ENCODE data around the gene AGTPBP1.
"Not testable (repeated sequence)": the region's sequence is repeated elsewhere in the genome, so short reads cannot be mapped to it uniquely, and the experiment has no call there.

AGTPBP1 gene

DNA sequence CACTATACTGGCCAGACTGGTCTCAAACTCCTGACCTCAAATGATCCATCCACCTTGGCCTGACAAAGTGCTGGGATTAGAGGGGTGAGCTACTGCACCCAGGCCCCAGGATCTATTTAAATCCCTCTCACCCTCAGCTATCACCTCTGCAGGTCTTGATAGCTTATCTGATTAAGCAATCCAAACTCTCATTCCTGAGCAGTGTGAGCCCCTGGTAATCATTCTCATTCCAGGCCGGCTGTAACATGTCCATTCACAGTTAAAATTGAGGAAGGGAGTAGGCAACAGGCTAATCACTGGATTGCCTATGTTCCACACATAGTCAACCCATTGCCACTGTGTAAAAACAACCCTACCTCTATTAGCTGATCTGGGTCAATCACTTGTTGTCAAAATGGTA, 111.1 kb downstream of the AGTPBP1 start:
- DNase-seq = no peak

- DNase-seq = no peak
Measured at GRCh38 chr9:85617141-85617670, 124.5 kb downstream of the AGTPBP1 start.

DNA sequence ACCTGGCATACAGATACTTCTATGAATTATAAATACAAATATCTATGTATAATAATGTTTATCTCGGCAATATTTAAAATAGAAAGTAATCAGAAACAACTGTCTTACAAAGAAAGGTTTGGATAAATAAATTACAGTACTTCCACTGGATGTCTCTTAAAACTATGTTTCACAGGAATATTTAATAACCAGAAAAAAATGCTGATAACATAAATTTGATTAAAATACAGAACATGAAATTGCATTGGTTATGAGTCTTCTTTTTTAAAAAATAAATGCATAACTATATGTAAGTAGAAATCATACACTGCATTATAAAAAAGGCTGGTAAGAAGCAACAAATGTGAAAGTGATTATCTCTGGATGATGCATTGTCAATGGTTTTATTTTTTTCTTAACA, 126.0 kb downstream of the AGTPBP1 start:
- no peak for DNase-seq

- peak; percentile 72 for DNase-seq
Measured at GRCh38 chr9:85610074-85610860, 131.5 kb downstream of the AGTPBP1 start.

DNA sequence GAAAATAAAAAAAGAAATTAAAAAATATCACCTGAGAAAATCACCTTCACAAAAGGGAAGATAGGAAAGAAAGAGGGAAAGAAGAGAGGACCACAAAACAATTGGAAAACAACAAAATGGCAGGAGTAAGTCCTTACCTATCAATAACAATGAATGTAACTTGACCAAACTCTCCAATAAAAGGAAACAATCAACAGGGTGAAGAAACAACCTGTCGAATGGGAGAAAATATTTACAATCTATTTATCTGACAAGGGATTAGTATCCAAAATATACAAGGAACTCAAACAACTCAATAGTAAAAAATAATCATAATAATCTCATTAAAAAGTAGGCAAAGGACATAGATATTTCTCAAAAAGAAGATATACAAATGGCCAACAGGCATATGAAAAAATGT, 135.8 kb downstream of the AGTPBP1 start:
- DNase-seq = no peak

DNA sequence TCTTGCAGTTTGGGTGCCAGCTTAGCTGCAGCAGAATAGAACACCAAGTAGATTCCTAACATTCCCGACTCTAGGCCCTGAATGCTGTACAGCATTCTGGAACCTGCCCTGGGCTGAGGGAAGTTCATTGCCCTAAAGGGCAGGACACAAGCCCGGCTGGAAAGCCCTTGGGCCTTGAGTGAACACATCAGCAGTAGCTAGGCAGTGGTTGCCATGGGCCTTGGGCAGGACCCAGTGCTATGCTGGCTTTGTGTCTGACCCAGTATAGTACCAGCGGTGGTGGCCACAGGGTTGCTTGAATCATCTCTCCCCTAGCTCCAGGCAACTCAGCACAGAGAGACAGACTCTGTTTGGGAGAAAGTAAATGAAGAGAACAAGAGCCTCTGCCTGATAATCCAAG, 137.8 kb downstream of the AGTPBP1 start:
- no peak for DNase-seq

- DNase-seq = no peak
Measured at GRCh38 chr9:85602742-85603141, 139.0 kb downstream of the AGTPBP1 start.

DNA sequence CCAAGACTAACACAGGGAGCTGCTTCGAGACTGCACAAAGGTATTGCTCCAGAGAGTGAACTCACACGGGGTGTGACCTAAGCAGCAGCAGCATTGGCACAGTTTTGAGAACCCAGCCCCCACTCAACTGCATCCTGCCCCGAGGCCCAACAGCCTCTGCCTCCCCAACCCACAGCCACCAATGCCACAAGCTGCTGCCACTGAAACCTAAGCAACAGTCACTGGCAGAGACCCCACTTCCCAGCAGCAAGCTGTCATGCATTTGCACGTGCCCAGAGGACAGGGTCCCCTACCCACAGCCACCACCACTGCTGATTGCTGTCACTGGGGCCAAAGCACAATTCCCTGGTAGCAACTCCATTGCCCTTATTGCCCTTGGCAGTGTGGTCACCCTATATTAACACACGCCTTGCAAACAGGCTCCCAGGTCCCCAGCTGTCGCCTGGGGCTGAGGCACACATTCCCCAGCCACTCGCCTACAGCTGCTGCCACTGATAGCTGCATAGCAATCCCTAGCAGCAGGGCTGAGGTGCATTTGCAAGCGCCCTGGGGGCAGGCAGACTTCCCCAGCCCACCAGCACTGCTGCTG, 141.0 kb downstream of the AGTPBP1 start:
- peak; percentile 53 for DNase-seq

GRCh38 chr9:85599540-85600105, 142.1 kb downstream of the AGTPBP1 start:
- no peak for DNase-seq

DNA sequence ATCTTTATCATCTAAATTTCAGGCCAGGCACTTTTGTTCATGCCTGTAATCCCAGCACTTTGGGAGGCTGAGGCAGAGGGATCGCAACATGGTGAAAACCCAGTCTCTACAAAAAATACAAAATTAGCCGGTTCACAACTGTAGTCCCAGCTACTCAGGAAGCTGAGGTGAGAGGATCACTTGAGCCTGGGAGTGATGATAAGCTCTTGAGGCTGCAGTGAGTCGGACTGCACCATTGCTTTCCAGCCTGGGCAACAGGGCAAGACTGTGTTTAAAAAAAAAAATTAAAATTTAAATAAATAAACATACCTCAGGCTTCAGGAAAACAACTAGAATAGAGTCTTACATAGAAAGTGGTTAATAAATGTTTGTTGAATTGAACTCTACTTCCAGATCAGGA, 147.4 kb downstream of the AGTPBP1 start:
- no peak for DNase-seq

GRCh38 chr9:85586684-85587083, 155.1 kb downstream of the AGTPBP1 start:
- DNase-seq = no peak

- DNase-seq = no peak
Measured at GRCh38 chr9:85577353-85577952, 164.3 kb downstream of the AGTPBP1 start.

- DNase-seq = no peak
Measured at GRCh38 chr9:85575868-85576267, 165.9 kb downstream of the AGTPBP1 start.

- not testable (repeated sequence) for DNase-seq
Measured at GRCh38 chr9:85573546-85573945, 168.2 kb downstream of the AGTPBP1 start.

GRCh38 chr9:85572917-85573316, 168.8 kb downstream of the AGTPBP1 start:
- DNase-seq = not testable (repeated sequence)

DNA sequence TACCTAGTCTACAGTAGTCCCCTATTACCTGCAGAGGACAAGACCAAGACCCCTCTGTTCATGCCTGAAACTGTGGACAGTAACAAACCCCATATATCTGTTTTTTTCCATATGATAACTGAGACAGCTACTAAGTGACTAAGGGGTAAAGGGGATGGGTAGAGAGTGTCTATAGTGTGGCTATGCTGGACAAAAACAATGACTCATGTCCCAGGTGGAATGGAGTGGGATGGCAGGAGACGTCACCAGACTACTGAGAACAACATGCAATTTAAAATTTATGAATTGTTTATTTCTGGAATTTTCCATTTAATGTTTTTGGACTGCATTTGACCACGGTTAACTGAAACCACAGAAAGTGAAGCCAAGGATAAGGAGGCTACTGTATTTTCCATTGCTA, 171.8 kb downstream of the AGTPBP1 start:
- DNase-seq = no peak

DNA sequence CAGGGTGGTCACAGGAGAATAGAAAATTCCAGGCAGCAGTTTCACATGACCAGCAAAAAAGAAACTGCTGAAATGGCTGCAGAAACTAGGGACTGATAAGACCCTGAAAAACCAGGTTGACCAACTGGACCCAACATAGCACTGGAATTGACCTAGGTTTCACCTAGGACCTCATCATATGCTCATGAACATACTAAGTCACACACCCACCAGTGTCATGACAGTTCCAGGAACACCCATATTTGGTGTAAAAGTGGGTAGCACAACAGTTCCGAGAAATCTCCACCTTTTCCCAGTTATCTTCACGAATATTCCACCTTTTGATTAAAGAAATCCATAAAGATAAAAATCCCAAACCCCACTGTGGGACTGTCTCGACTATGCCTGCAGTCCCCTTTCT, 182.2 kb downstream of the AGTPBP1 start:
- DNase-seq = no peak

GRCh38 chr9:85554349-85554748, 187.4 kb downstream of the AGTPBP1 start:
- no peak for DNase-seq

DNA sequence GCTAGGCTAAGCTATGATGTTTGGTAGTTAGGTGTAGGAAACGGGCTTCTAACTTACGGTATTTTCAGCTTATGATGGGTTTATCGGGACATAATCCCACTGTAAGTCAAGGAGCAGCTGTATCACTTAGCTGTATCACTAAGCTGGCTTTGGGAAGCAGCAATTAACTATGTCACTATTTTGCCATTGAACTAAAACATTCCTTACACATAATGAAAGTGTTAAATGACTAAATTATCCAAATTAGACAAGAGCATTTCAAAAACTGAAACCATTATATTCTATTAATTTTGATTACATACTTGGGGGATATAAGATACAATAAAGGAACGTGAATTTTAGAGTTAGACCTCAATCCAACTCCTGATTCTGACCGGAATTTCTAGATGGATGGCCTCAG, 188.3 kb downstream of the AGTPBP1 start:
- DNase-seq = peak; percentile 9

GRCh38 chr9:85547599-85547998, 194.2 kb downstream of the AGTPBP1 start:
- no peak for DNase-seq

GRCh38 chr9:85543196-85543595, 198.6 kb downstream of the AGTPBP1 start:
- DNase-seq = no peak

DNA sequence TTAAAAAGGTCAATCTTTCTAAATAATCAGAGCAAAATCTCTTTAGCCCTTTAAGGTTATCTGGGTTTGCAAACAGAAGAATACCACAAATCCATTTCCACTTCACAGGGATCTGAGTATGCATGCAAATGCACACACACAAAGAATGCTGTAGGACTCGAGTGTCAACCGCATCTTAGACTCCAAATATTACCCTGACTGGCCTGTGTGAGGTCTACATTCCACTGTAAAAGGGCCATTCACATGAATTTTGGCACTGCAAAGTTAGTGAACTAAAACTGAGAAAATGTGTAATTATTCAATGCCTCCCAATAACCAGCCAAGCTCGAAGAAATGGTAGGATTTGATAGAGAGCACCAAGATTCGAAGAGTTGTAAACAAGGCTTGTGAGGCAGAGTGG, 199.9 kb downstream of the AGTPBP1 start:
- no peak for DNase-seq

GRCh38 chr9:85536514-85536913, 205.2 kb downstream of the AGTPBP1 start:
- no peak for DNase-seq

- DNase-seq = no peak
Measured at GRCh38 chr9:85536076-85536475, 205.7 kb downstream of the AGTPBP1 start.

Measured in activated CD4-positive, alpha-beta T cell treated with anti-CD3 and anti-CD28 coated beads, Interleukin-2, amount 50 U/mL, for 16 hours (primary cell).